GM18517 (cell line): ENCODE measurements around the gene PSMG2.
"Not testable (repeated sequence)": the region's sequence is repeated elsewhere in the genome, so short reads cannot be mapped to it uniquely, and the experiment has no call there.

Source experiments
- ATAC-seq: cut with Tn5 transposase; IDR thresholded peaks from one replicate; pipeline ENCODE4 v1.9.1; 2021; ENCODE audit warnings: mild to moderate bottlenecking, moderate library complexity; ENCODE audit not compliant: unreplicated experiment

Gene PSMG2

GRCh38 chr18:12721495-12722275, 18.8 kb downstream of the PSMG2 start:
- no peak for ATAC-seq

- no peak for ATAC-seq
These were observed 19.9 kb downstream of the PSMG2 start for GRCh38 chr18:12722731-12723130.

GRCh38 chr18:12726331-12726730, 23.5 kb downstream of the PSMG2 start:
- no peak for ATAC-seq

- no peak for ATAC-seq
These were observed 24.1 kb downstream of the PSMG2 start for GRCh38 chr18:12726774-12727550.

- ATAC-seq: no peak
These were observed 34.5 kb downstream of the PSMG2 start for GRCh38 chr18:12737243-12737902.

- no peak for ATAC-seq
These were observed 38.5 kb downstream of the PSMG2 start for GRCh38 chr18:12741351-12741750.

GRCh38 chr18:12742453-12742852, 39.6 kb downstream of the PSMG2 start:
- no peak for ATAC-seq

GRCh38 chr18:12744103-12744502, 41.3 kb downstream of the PSMG2 start:
- ATAC-seq: no peak

GRCh38 chr18:12745095-12745795, 42.4 kb downstream of the PSMG2 start:
- no peak for ATAC-seq

- no peak for ATAC-seq
These were observed 44.9 kb downstream of the PSMG2 start for GRCh38 chr18:12747530-12748315.

- no peak for ATAC-seq
These were observed 45.8 kb downstream of the PSMG2 start for GRCh38 chr18:12748671-12749070.

GRCh38 chr18:12749121-12749520, 46.3 kb downstream of the PSMG2 start:
- ATAC-seq: no peak

GRCh38 chr18:12750076-12750714, 47.4 kb downstream of the PSMG2 start:
- ATAC-seq: no peak

GRCh38 chr18:12750715-12751502, 48.1 kb downstream of the PSMG2 start:
- ATAC-seq: no peak

- no peak for ATAC-seq
These were observed 48.7 kb downstream of the PSMG2 start for GRCh38 chr18:12751503-12751884.

- no peak for ATAC-seq
These were observed 49.0 kb downstream of the PSMG2 start for GRCh38 chr18:12751891-12752290.

GRCh38 chr18:12754511-12754910, 51.7 kb downstream of the PSMG2 start:
- no peak for ATAC-seq

GRCh38 chr18:12755606-12756005, 52.8 kb downstream of the PSMG2 start:
- not testable (repeated sequence) for ATAC-seq

GRCh38 chr18:12756619-12757239, 53.9 kb downstream of the PSMG2 start:
- ATAC-seq: not testable (repeated sequence)
